Heart left ventricle (tissue), 13 donors: ENCODE results near the gene ATP5MG.
A peak's percentile ranks its signal among the peaks of the same experiment; 100 is the strongest.

ENCODE experiments used
- CTCF ChIP-seq, 12 donors: fragments of 200-600 bp; sonication (generic) in 4 of 12; IDR thresholded peaks; one replicate each; pipeline versions ENCODE4 v1.5.0 to v1.8.0; 2018 to 2022; ENCODE audit warnings: antibody characterized with exemption in 12 of 12, mild to moderate bottlenecking in 5 of 12
- POLR2A ChIP-seq, 2 donors: fragments of 450-650 bp; IDR thresholded peaks; one replicate each; pipeline ENCODE4 v1.6.1; 2017; ENCODE audit warnings: antibody characterized with exemption in 2 of 2, mild to moderate bottlenecking in 2 of 2, moderate library complexity in 2 of 2
- donor health status: ischemic (EF 13 %, LVEDD 7.1; RV severe dilation, severe dysfunction).
- donor health status: DM: no; HTN: yes; CAD: no.
- donor health status: DM: no; HTN: no; CAD: no.
- donor health status: ischemic (EF 25% LVEDD 6.9; RV normal size, moderate dysfunction).
- donor health status: ischemic (EF 25% LVEDD 5.7; RV mildly dilated, moderate dysfunction).
- donor health status: ischemic (EF 35%, LVEDD 5.7; RV mildly dilated, moderate dysfunction).
- donor health status: nonischemic (EF 11% LVEDD 7.7; RV severe dilation, severe dysfunction).
- donor health status: DM: yes; HTN: yes; CAD: no.
- donor health status: PGD.
- donor health status: ischemic (EF 29% LVEDD 5.4; RV normal size, mild dysfunction).
- donor health status: nonischemic (EF 23%, LVEDD 6.1; RV moderate dilation, normal function).

GRCh38 chr11:118353084-118353710 lies 48.2 kb upstream of the ATP5MG start:
- peak; percentile 24 to 72 (median 58) for TF ChIP-seq CTCF (IDR thresholded peaks at IDR 0.05)
- no peak for TF ChIP-seq POLR2A (IDR thresholded peaks at IDR 0.05)
